Smooth muscle cell (in vitro differentiated cells): ENCODE results near the gene ASCC1. TPM values are rescaled to one million over a fixed set of nuclear protein-coding genes. Genes with fewer than 3 reads are reported as not detected.

ENCODE experiments used
- DNase-seq: peaks from one replicate; lab custom pipeline; 2025; ENCODE audit not compliant: unreplicated experiment; lab: John Stamatoyannopoulos, UW
- H2AFZ ChIP-seq: fragments of 200-600 bp; sonication (generic); 2 replicates; pipeline ENCODE4 v1.6.0; 2016; ENCODE audit warnings: antibody characterized with exemption, low read depth, mild to moderate bottlenecking
- H3F3A ChIP-seq: fragments of 200-600 bp; sonication (generic); 2 replicates; pipeline ENCODE4 v1.6.0; 2017; ENCODE audit warnings: antibody characterized with exemption, low read depth
- H3K27ac ChIP-seq: fragments of 200-600 bp; sonication (generic); 2 replicates; pipeline ENCODE4 v1.5.1; 2016; ENCODE audit warnings: low read depth, mild to moderate bottlenecking
- H3K27me3 ChIP-seq: fragments of 200-600 bp; sonication (generic); 2 replicates; pipeline ENCODE4 v1.6.1; 2016; ENCODE audit warnings: low read depth, mild to moderate bottlenecking
- H3K36me3 ChIP-seq: fragments of 200-600 bp; sonication (generic); 2 replicates; pipeline ENCODE4 v1.5.1; 2016; ENCODE audit warnings: low read depth
- H3K4me1 ChIP-seq: fragments of 200-600 bp; sonication (generic); 2 replicates; pipeline ENCODE4 v1.5.1; 2016; ENCODE audit warnings: low read depth
- H3K4me2 ChIP-seq: fragments of 200-600 bp; sonication (generic); 2 replicates; pipeline ENCODE4 v1.6.0; 2016; ENCODE audit warnings: mild to moderate bottlenecking
- H3K4me3 ChIP-seq: fragments of 200-600 bp; sonication (generic); 2 replicates; pipeline ENCODE4 v1.5.1; 2016; ENCODE audit warnings: mild to moderate bottlenecking
- H3K79me2 ChIP-seq: fragments of 200-600 bp; sonication (generic); 2 replicates; pipeline ENCODE4 v1.6.0; 2016; ENCODE audit warnings: low read depth, mild to moderate bottlenecking
- H3K9ac ChIP-seq: fragments of 200-600 bp; sonication (generic); 2 replicates; pipeline ENCODE4 v1.6.0; 2016; ENCODE audit warnings: low read depth
- H3K9me3 ChIP-seq: fragments of 200-600 bp; sonication (generic); replicated peaks from 2 replicates; pipeline ENCODE4 v1.5.1; 2016; ENCODE audit warnings: low read depth
- H4K20me1 ChIP-seq: fragments of 200-600 bp; sonication (generic); 2 replicates; pipeline ENCODE4 v1.6.0; 2016; ENCODE audit warnings: low read depth
- CTCF ChIP-seq: fragments of 200-600 bp; sonication (generic); IDR thresholded peaks from 2 replicates; pipeline ENCODE4 v1.5.1; 2017; ENCODE audit warnings: borderline replicate concordance, mild to moderate bottlenecking, antibody characterized with exemption; ENCODE audit not compliant: insufficient read depth, poor library complexity, severe bottlenecking
- WGBS: methylation state at CpG from one replicate; pipeline ENCODE4 v1.1.7; 2016; ENCODE audit warnings: low lambda C conversion rate; 5-methylcytosine and 5-hydroxymethylcytosine counted together
- polyA plus RNA-seq: library from polyadenylated mRNA; unstranded; fragments of >200 nt; fragmentation: Nextera tagmentation; extraction: Ambion mirVana; gene quantifications from 2 replicates; pipeline ENCODE4 v1.2.1, GENCODE V29; 2016
- total RNA-seq: library from RNA; depleted of rRNA; stranded (reverse); fragments of >200 nt; gene quantifications from 2 replicates; pipeline ENCODE4 v1.2.3, GENCODE V29; 2014

ASCC1 gene
- total and polyA plus RNA-seq, 2 experiments from 2014 or later, result 24.0 to 28.1 TPM

- no peak overlapping the region for H2AFZ ChIP-seq
- no peak overlapping the region for H3K27ac ChIP-seq
- H3K79me2 ChIP-seq, result no peaks in the 10 kb centered on the region
- no peaks in the 10 kb centered on the region for H4K20me1 ChIP-seq
- 48% methylated on average over 6 of the region's 6 CpGs for WGBS
- no peaks in the 10 kb centered on the region for H3F3A ChIP-seq
- H3K9ac ChIP-seq, result no peak overlapping the region
- no peak for DNase-seq
- no peak overlapping the region for H3K4me2 ChIP-seq
- H3K4me3 ChIP-seq, result no peak overlapping the region
- no peak for TF ChIP-seq CTCF
- H3K4me1 ChIP-seq, result peaks cover 10% of the 10 kb centered on the region
- no peaks in the 10 kb centered on the region for H3K36me3 ChIP-seq
- no peaks in the 10 kb centered on the region for H3K27me3 ChIP-seq
- no peaks in the 10 kb centered on the region for H3K9me3 ChIP-seq
These were observed 70.0 kb downstream of the ASCC1 start for GRCh38 chr10:72146071-72146470.

- H2AFZ ChIP-seq, result no peak overlapping the region
- H3F3A ChIP-seq, result no peaks in the 10 kb centered on the region
- 84% methylated on average over 2 of the region's 2 CpGs for WGBS
- H3K27me3 ChIP-seq, result no peaks in the 10 kb centered on the region
- no peak overlapping the region for H3K4me3 ChIP-seq
- no peaks in the 10 kb centered on the region for H3K36me3 ChIP-seq
- H3K27ac ChIP-seq, result no peak overlapping the region
- H4K20me1 ChIP-seq, result no peaks in the 10 kb centered on the region
- no peaks in the 10 kb centered on the region for H3K9me3 ChIP-seq
- TF ChIP-seq CTCF, result no peak
- no peak overlapping the region for H3K9ac ChIP-seq
- H3K4me1 ChIP-seq, result peaks cover 10% of the 10 kb centered on the region
- H3K79me2 ChIP-seq, result no peaks in the 10 kb centered on the region
- no peak overlapping the region for H3K4me2 ChIP-seq
- DNase-seq, result no peak
These were observed 70.4 kb downstream of the ASCC1 start for GRCh38 chr10:72145657-72146056.

GRCh38 chr10:72140850-72141249 lies 75.2 kb downstream of the ASCC1 start:
- no peak overlapping the region for H3K4me2 ChIP-seq
- H3K4me1 ChIP-seq, result peaks cover 2% of the 10 kb centered on the region
- H3K36me3 ChIP-seq, result no peaks in the 10 kb centered on the region
- no peaks in the 10 kb centered on the region for H3K79me2 ChIP-seq
- no peak overlapping the region for H2AFZ ChIP-seq
- H3K9ac ChIP-seq, result no peak overlapping the region
- no peaks in the 10 kb centered on the region for H3K9me3 ChIP-seq
- no peaks in the 10 kb centered on the region for H3K27me3 ChIP-seq
- H3K27ac ChIP-seq, result no peak overlapping the region
- no peak for TF ChIP-seq CTCF
- peaks cover 14% of the 10 kb centered on the region for H4K20me1 ChIP-seq
- no peaks in the 10 kb centered on the region for H3F3A ChIP-seq
- DNase-seq, result no peak
- WGBS, result 97% methylated on average over 2 of the region's 2 CpGs
- H3K4me3 ChIP-seq, result no peak overlapping the region

- Histone ChIP-seq H3K9ac (no peak overlapping the region), H3K27ac (no peak overlapping the region), H4K20me1 (peaks cover 20% of the 10 kb centered on the region), H3K36me3 (no peaks in the 10 kb centered on the region), H3K79me2 (no peaks in the 10 kb centered on the region), H3K4me1 (no peaks in the 10 kb centered on the region), H3K4me3 (no peak overlapping the region), H3K9me3 (no peaks in the 10 kb centered on the region), H2AFZ (no peak overlapping the region), H3K27me3 (no peaks in the 10 kb centered on the region), H3K4me2 (no peak overlapping the region), H3F3A (no peaks in the 10 kb centered on the region)
- TF ChIP-seq CTCF, result no peak
- no peak for DNase-seq
These were observed 75.9 kb downstream of the ASCC1 start for GRCh38 chr10:72140174-72140573.
